K562 (cell line): ENCODE results near the gene C19orf47. TPM values are rescaled to one million over a fixed set of nuclear protein-coding genes. Genes with fewer than 3 reads are reported as not detected.
A peak's percentile ranks its signal among the peaks of the same experiment; 100 is the strongest.

Experiments used
- BRCA1 ChIP-seq, 2 experiments: fragments of 450-650 bp in 1 of 2; sonication (generic) in 1 of 2; formaldehyde crosslinking in 1 of 2; IDR thresholded peaks; 2 replicates each; pipeline versions ENCODE4 v1.5.0 to v1.6.1; 2017 to 2020; ENCODE audit warnings: mild to moderate bottlenecking in 1 of 2, missing genetic modification reagents in 1 of 2
- CGGBP1 ChIP-seq: fragments of 250-450 bp; sonication (Bioruptor Pico); IDR thresholded peaks from 2 replicates; pipeline ENCODE4 v1.9.0; 2021; ENCODE audit warnings: mild to moderate bottlenecking
- E4F1 ChIP-seq: fragments of 250-450 bp; sonication (Bioruptor Pico); IDR thresholded peaks from 2 replicates; pipeline ENCODE4 v1.5.0; 2021; ENCODE audit warnings: mild to moderate bottlenecking, borderline replicate concordance
- EGR1 ChIP-seq: fragments of 450-650 bp; conservative IDR thresholded peaks from 2 replicates; pipeline ENCODE4 v1.6.1; 2017; ENCODE audit warnings: mild to moderate bottlenecking
- FOXA1 ChIP-seq: fragments of 450-650 bp; IDR thresholded peaks from 2 replicates; pipeline ENCODE4 v1.6.1; 2016; ENCODE audit warnings: mild to moderate bottlenecking, borderline replicate concordance
- GABPA ChIP-seq: fragments of 200-800 bp; sonication (Bioruptor generic); conservative IDR thresholded peaks from 2 replicates; pipeline ENCODE4 v1.6.1; 2016; ENCODE audit warnings: low read depth, missing genetic modification characterization, missing compliant biosample characterization
- JUND ChIP-seq, 2 experiments: IDR thresholded peaks; 2 replicates in 1 of 2; 3 replicates in 1 of 2; pipeline ENCODE4 v1.6.1; 2011; ENCODE audit warnings: borderline replicate concordance in 2 of 2, low read depth in 2 of 2, low read length in 2 of 2, improper control_type of control experiment in 1 of 2, missing biosample characterization in 1 of 2, missing genetic modification characterization in 1 of 2, missing genetic modification reagents in 1 of 2
- KAT7 ChIP-seq: sonication (generic); formaldehyde crosslinking; IDR thresholded peaks from 2 replicates; pipeline ENCODE4 v1.8.0; 2022; ENCODE audit warnings: missing genetic modification reagents, mild to moderate bottlenecking, borderline replicate concordance
- NELFE ChIP-seq: IDR thresholded peaks from 2 replicates; pipeline ENCODE4 v1.6.1; 2011; ENCODE audit warnings: mild to moderate bottlenecking; ENCODE audit not compliant: insufficient read depth, insufficient read length
- NFE2L1 ChIP-seq: fragments of 450-650 bp; IDR thresholded peaks from 2 replicates; pipeline ENCODE4 v1.6.1; 2016; ENCODE audit warnings: missing genetic modification characterization, low read depth, mild to moderate bottlenecking, missing compliant biosample characterization, moderate library complexity, borderline replicate concordance
- NFXL1 ChIP-seq: fragments of 450-650 bp; formaldehyde crosslinking; IDR thresholded peaks from 2 replicates; pipeline ENCODE4 v1.4.0; 2021; ENCODE audit warnings: mild to moderate bottlenecking
- PHF8 ChIP-seq: fragments of 200-600 bp; sonication (generic); IDR thresholded peaks from 2 replicates; pipeline ENCODE4 v1.6.1; 2012; ENCODE audit warnings: mixed run types, mild to moderate bottlenecking, inconsistent platforms, low read length, moderate library complexity, borderline replicate concordance
- PHTF2 ChIP-seq: fragments of 250-450 bp; sonication (Bioruptor Pico); IDR thresholded peaks from 2 replicates; pipeline ENCODE4 v1.5.0; 2021; ENCODE audit warnings: mild to moderate bottlenecking
- STAG1 ChIP-seq: sonication (generic); formaldehyde crosslinking; IDR thresholded peaks from 2 replicates; pipeline ENCODE4 v1.5.0; 2020; ENCODE audit warnings: missing genetic modification reagents, borderline replicate concordance
- ZBTB17 ChIP-seq: fragments of 450-650 bp; formaldehyde crosslinking; IDR thresholded peaks from 2 replicates; pipeline ENCODE4 v1.4.0; 2020; ENCODE audit warnings: mild to moderate bottlenecking
- ZKSCAN3 ChIP-seq: fragments of 250-450 bp; sonication (Bioruptor Pico); IDR thresholded peaks from 2 replicates; pipeline ENCODE4 v1.4.0; 2020
- ZNF133 ChIP-seq: fragments of 250-450 bp; sonication (Bioruptor Pico); IDR thresholded peaks from 2 replicates; pipeline ENCODE4 v1.4.0; 2020; ENCODE audit warnings: mild to moderate bottlenecking
- ZNF140 ChIP-seq: fragments of 250-450 bp; sonication (Bioruptor Pico); IDR thresholded peaks from 2 replicates; pipeline ENCODE4 v1.8.0; 2021; ENCODE audit warnings: moderate library complexity, mild to moderate bottlenecking, inconsistent platforms
- ZNF3 ChIP-seq: fragments of 250-450 bp; sonication (Bioruptor Pico); IDR thresholded peaks from 2 replicates; pipeline ENCODE4 v1.5.0; 2021; ENCODE audit warnings: mild to moderate bottlenecking, moderate library complexity
- ZNF398 ChIP-seq: fragments of 250-450 bp; sonication (Bioruptor Pico); IDR thresholded peaks from 2 replicates; pipeline ENCODE4 v1.8.0; 2021; ENCODE audit warnings: moderate library complexity, mild to moderate bottlenecking, inconsistent platforms
- ZNF644 ChIP-seq: fragments of 200-800 bp; sonication (Bioruptor generic); IDR thresholded peaks from 2 replicates; pipeline ENCODE4 v1.6.1; 2016; ENCODE audit warnings: low read depth, missing genetic modification characterization, missing compliant biosample characterization
- ZNF655 ChIP-seq: fragments of 250-450 bp; sonication (Bioruptor Pico); IDR thresholded peaks from 2 replicates; pipeline ENCODE4 v1.5.0; 2021
- polyA plus RNA-seq, 8 experiments: library from polyadenylated mRNA; depleted of rRNA in 4 of 8; stranded (reverse) in 5 of 8; unstranded in 3 of 8; fragments of >200 nt; fragmentation: Nextera tagmentation in 2 of 8; fragmentation: Illumina TruSeq in 1 of 8; extraction: Ambion mirVana in 2 of 8; extraction: Trizol in 1 of 8; gene quantifications; 2 replicates each; pipeline versions ENCODE4 v1.2.1 to v1.2.3, GENCODE V29; 2011 to 2014; ENCODE audit warnings: inconsistent platforms in 1 of 8, missing spikeins in 1 of 8
- total RNA-seq, 7 experiments: library from RNA; depleted of rRNA in 6 of 7; stranded (reverse); fragments of >200 nt in 6 of 7; fragmentation: Illumina TruSeq in 2 of 7; extraction: Trizol in 2 of 7; gene quantifications; 2 replicates each; pipeline versions ENCODE4 v1.2.1 to v1.2.3, GENCODE V29; 2011 to 2021; ENCODE audit warnings: low replicate concordance in 1 of 7

C19orf47 gene
- total and polyA plus RNA-seq, 9 of the 15 experiments (the other 6 are each of a cell fraction or from before 2014, with no cell fraction given), result 0.08 to 26.1 (median 14.7) TPM

GRCh38 chr19:40284501-40285352 is 63.5 kb downstream of the C19orf47 start, which contains the start of gene AKT2 (continued):
- TF ChIP-seq BRCA1 (IDR thresholded peaks at IDR 0.05) (no peak), BRCA1 (CRISPR knock-in tag; IDR thresholded peaks at IDR 0.05) (no peak), ZNF133 (no peak), NFXL1 (CRISPR knock-in tag) (no peak), NELFE (no peak), CGGBP1 (CRISPR knock-in tag) (no peak), ZNF140 (CRISPR knock-in tag) (no peak), ZNF655 (CRISPR knock-in tag) (no peak), GABPA (tag) (no peak), PHTF2 (no peak), ZKSCAN3 (CRISPR knock-in tag) (no peak), ZBTB17 (CRISPR knock-in tag) (no peak), E4F1 (no peak), FOXA1 (no peak), PHF8 (peak; percentile 68; the same call in 1 of the 2 replicates), STAG1 (CRISPR knock-in tag) (no peak), KAT7 (no peak), ZNF644 (tag) (0 out of 2 replicates have a peak, but pooled peaks have one; percentile 44), EGR1 (peak; percentile 76), NFE2L1 (tag) (no peak), ZNF3 (no peak), ZNF398 (CRISPR knock-in tag) (no peak), JUND (IDR thresholded peaks at IDR 0.05; ENCODE audit: borderline replicate concordance, low read depth, low read length) (peak; percentile 87), JUND (tag; IDR thresholded peaks at IDR 0.05; ENCODE audit: borderline replicate concordance, low read depth, low read length) (no peak)
